GM18909 (cell line): ENCODE measurements around the gene CUEDC1.
"Not testable (repeated sequence)": the region's sequence is repeated elsewhere in the genome, so short reads cannot be mapped to it uniquely, and the experiment has no call there.

Experiments used
- ATAC-seq: cut with Tn5 transposase; IDR thresholded peaks from one replicate; pipeline ENCODE4 v1.9.1; 2021; ENCODE audit warnings: mild to moderate bottlenecking; ENCODE audit not compliant: unreplicated experiment, poor library complexity

CUEDC1 gene

DNA sequence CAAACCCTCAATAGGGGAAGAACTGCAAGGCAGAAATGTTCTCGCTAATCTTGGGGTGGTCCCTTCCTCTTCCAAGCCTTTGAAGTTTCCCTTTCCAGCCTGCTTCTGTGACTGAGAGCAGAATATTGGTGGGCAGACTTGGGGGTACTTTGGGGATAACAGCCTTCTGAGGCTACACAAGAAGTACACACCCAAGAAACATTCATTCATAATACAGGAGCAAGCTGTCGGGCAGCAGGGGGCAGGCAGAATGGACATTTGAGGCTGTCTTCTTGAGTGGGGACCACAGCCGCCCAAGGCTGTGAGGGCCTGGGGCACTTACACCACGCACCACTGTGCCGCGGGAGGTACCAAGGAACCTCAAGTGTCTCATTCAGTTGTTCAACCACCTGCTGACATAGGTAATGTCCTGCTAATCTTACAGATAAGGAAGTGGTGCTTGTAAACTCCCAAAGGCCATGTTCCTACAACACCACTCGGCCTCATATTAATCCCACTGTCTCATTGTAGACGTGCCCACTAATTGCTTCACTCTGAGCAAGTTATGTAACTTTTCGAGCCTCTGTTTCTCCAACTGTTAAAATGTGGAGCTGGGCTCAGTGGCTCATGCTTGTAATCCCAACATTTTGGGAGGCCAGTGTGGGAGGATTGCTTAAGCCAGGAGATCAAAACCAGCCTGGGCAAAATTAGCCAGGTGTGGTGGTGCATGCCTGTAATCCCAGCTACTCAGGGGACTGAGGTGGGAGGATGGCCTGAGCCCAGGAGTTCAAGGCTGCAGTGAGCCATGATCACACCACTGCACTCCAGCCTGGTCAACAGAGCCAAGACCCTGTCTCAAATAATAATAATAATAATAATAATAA is 102.9 kb downstream of the CUEDC1 start:
- ATAC-seq = no peak

DNA sequence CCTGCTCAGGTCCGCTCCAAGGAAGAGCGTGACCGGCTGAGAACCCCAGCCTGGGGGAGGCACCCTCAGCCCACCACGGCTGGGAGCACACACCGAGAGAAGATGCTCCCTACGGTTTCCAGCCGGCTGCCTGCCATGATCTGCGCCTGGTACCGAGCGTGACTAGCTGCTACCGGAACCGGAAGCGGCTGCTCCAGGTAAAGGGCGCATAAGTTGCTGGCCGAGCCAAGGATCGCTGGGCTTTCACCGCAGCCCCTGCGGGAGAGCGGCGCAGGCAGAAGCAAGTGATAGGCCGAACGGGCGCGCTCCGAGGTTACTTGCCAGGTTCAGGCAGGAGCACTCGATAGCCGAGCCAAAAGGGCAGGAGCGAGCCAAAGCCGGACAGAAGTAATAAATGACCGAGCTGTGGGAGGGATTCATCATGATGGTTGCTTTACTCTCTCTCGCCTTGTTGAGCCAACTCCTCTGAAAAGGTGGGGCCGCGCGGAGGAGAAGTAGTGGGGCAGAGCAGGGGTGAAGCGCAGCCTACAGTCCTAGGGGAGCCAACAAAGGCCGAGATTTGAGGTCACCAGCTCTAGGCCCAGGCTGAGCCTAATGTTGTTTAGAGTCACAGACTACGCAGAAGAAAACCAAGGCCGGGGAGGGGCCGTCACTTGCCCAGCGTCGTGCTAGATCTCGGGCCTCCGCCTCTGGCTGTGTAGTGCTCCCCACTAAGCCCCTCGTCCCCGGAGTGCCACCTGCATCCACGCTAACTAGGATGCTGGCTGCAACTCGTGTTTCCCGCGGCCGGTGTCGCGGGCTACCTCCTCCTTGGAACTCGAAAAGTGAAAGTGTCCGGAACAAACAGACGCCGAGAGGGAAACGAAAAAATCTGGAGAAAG is 105.1 kb downstream of the CUEDC1 start, which contains the start of gene MRPS23:
Gene MRPS23 (minus strand): TSS at position 171 of the 881 bp plus-strand sequence. CDS start 34 bp downstream, at position 137.
- ATAC-seq = peak; percentile 93

DNA sequence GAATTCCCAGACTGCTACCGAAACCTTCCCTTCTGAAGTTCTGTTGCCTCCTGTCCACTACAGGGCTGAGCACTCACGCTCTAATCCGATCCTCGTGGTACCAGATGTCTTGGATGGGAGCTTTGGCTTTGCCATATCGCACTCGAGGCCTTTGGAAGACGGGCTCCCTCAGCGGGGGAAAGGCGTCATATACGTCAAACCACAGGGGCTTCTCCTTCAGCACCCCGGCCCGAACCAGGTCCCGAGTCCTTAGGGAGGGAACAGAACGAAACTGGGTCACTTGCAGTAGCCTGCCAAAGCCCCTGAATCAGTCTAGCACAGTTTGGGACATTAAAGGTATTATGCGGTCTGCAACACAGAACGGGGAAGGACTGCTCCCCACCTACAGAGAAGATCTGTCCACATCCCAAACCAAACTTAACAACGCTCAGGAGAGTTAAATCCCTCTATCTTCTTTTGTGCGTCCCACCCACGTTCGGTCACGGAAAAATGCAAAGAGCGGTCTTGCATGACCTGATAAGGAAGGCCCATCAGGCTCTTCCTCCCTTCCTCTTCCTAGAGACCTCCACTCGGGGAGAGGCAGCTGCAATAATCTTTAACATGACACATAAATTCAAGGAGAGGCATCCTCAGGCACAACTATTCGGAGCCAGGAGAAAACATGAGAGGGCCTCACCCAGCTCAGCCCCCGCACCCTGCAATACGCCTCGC is 105.9 kb downstream of the CUEDC1 start:
- no peak for ATAC-seq

DNA sequence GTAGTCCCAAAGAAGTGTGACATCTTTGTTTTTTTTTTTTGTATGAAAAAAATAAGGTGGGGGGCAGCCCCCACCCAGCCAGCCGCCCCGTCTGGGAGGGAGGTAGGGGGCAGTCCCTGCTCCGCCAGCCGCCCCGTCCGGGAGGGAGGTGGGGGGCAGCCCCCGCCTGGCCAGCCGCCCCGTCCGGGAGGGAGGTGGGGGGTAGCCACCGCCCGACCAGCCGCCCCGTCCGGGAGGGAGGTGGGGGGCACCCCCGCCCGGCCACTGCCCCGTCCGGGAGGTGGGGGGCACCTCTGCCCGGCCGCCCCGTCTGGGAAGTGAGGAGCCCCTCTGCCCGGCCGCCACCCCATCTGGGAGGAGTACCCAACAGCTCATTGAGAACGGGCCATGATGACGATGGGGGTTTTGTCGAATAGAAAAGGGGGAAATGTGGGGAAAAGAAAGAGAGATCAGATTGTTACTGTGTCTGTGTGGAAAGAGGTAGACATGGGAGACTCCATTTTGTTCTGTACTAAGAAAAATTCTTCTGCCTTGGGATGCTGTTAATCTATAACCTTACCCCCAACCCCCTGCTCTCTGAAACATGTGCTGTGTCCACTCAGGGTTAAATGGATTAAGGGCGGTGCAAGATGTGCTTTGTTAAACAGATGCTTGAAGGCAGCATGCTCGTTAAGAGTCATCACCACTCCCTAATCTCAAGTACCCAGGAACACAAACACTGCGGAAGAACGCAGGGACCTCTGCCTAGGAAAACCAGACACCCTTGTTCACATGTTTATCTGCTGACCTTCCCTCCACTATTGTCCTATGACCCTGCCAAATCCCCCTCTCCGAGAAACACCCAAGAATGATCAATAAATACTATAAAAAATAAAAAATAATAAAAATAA is 108.9 kb downstream of the CUEDC1 start:
- ATAC-seq = not testable (repeated sequence)

DNA sequence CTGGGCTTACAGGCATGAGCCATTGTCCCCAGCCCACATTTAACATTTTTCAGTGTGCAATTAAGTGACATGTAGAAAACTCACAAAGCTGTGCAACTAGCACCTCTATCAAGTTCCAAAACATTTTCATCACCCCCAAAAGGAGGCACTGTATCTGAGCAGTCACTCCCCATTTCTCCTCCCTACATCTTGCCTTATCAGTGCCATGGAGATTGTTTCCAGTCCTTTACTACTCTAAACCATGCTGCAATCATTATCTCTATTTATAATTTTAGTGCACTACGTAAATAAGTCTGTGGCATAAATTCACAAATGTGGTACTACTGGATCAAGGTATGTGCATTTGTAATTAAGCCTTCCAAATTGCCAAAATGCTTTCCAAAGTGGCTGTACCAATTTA is 112.9 kb downstream of the CUEDC1 start:
- ATAC-seq = no peak

DNA sequence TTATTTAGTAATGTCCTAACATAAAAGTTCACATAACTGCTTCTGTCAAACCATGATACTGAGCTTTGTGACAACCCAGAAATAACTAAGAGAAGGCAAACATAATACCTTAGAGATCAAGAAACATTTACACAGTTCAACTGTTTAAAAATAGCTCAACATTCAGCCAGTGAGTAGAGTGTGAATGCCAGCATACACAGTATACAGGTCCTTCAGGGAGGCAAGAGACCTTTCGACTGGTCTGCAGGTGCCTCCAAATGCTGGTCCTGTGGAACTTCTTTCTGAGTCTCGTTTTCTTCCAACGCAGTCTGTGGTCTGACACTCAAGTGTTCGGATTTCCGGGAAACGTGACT is 115.7 kb downstream of the CUEDC1 start:
- no peak for ATAC-seq

DNA sequence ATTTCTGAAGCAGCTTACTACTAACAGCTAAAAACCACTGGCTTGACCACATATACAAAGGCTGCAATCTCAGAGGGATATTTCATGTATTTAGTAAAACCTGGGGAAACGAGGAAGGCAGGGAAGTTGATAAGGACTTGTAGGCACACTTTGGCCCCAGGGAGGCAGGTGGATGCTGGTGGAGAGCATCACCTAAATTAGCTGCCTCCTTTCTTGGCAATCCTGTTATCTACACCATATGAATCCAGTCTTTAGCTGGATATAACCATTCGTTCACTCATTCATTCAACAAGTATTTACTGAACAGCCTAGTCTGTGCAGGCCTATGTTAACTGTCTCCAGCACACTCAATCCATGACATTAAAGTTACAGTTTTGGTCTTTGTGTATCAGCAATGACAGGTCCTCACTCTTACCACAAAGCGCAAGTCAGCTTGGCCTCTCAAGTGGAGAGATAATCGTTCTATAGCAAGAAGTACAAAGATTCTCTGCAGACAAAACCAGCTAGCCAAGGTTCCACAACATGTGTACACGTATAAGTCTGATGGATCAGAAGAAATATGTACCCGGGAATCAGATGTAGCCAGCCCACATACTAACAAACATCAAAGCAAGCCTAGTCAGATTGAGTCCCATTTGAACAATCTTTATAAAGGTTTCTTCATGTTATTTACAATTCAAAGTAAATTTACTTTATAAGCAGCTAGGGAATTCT is 116.2 kb downstream of the CUEDC1 start:
- no peak for ATAC-seq

DNA sequence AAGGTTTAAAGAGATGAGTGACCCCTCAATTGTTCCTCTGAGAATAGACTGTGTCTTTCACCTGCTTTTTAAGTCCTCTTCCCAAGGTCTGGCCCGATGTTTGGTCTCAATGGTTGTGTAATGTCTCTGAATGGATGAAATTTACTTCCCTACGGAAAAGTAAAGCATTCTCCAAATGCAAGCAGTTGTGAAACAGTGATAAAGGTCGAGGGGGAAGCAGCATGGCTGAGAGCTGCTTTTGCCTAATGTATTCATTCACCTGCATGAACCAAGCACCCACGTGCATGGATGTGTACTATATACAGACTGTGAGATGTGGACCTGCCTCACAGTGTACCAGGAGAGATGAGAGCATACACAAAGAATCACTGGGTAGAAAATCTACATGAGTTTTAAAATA is 116.8 kb downstream of the CUEDC1 start:
- no peak for ATAC-seq

DNA sequence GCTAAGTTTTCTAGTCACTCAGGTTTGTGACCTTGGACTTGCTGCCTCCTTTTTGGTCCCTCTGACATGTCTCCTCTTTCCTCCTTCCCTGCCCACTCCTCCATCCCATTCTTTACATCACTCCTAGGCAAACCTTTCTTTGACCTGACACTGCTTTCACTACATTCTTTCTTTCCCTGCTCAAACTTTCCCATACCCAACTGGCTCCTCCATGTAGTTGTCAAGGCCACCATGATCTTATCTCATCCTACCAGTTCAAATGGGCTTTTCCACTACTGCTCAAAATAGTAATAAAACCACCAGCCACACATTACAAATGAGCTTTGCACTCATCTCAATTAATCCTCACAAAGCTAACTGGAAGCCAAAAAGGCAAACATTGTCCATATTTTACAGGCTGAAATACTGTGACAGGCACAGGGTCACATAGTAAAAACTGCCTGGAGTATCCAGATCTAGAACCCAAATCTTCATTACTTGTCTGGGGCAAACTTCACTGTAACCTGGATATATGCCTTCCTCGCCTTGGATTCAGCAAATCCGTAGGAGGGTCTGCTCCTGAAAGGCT is 119.8 kb downstream of the CUEDC1 start:
- no peak for ATAC-seq

DNA sequence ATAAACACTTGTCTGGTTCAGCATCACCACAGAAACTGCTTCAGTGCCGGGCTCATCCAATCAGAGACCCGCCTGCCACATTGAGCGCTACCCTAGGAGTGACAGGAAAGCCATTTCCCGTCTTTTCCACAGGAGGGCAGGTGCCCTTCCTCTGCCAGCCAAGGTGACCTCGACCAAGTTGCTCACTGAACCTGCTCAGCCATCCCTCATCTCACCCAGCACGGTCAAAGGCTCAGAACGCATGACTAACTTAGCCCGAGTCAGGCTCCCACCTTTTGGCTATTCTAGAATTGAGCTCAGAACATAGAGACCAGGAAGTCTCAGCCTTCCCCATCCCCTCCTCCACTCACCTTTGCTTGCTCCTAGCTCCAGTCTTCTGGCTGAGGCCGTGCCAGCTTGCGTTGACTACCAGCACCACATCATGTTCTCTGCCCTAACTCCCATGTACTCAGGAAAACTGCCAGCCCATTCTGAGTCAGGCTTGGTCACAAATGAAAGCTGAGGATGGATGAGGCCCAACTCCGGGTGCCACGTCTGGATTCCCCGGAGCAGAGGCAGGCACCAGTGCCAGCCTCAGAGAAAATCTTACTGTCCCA is 121.0 kb downstream of the CUEDC1 start:
- ATAC-seq = no peak

DNA sequence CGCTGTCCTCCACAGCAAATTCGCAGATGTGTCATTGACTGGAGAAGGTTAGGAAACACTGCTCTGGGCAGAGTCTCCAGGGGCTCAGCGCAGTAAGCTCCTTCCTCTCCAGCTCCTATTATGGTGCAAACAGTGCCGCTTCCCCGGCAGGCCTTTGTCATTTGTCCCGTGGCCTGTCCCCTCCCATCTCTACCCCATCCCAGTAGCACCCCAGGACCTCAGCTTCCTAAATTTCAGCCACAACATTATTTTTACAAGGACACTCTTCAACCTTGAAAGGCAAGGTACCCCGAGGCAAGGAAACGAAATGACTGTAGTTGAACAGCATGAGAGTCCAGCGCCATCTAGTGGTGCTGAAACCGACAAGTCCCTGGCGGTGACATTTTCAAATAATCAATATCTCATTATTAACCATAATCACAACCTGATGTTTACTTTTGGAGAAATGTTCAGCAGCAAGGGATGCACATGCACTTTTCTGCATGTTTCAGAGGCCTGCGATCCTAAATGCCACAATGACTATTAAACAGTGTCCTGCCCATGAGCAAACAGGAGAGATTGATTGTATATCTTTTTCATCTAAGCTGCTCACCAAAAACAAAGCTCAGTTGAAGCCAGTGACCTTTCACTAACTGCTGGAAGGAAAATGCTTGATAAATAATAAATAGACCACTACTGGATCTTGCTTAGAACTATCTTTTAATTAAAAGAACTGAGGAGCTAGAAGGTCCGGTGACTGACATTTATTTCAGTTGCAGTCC is 121.9 kb downstream of the CUEDC1 start:
- peak; percentile 48 for ATAC-seq

DNA sequence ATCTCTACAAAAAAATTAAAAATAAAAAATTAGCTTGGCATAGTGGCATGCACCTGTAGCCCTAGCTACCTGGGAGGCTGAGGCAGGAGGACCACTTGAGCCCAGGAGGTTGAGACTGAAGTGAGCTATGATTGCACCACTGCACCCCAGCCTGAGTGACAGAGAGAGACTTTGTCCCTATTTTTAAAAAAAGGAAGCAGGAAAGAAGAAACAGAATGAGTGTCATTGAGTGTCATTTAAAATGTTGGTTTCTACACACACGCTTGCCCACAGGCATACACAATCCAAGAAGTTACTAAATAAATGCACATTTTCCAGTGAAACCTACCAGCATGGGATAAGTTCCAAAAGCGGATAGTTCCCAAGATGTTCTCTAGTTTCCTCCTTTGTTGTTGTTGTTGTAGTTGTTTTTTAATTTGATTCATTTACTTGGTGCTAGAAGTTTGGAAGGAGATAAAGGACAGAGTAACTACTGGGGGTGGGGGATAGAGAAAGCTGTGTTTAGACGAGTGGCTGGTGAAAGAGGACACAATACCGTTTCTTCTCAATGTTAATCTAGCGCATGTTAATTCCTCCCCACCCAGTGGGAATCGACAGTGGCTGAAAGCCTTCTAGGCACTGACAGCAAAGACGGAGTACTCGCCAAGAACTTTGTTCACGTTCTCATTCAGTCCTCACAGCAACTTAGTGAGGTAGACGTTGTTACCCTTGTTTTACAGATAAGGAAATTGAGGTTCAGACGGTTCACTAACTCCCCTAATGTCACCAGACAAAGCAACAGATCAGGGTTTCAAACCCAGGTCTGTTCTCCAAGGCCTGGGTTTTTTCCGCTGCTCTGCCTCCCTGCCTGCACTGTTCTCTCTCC is 122.7 kb downstream of the CUEDC1 start:
- peak; percentile 6 for ATAC-seq

DNA sequence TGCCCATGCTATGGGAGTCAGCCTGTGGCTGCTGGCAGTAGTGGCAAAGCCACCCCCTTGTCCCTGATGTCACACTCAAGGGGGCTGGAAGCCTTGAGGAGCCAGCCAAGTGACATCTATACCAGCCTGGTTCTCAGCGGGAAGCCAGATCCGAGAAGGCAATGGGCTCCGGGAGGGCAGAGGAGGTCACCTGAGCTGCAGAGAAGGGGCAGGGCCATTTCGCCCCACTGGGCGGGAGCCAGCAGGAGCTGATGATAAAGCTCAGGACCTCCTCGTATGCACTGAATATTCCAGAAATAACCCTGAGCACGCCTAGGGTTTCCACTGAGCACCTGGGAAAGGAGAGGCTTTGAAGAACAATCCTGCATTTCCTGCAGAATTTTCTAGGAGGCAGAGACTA is 124.3 kb downstream of the CUEDC1 start:
- no peak for ATAC-seq

DNA sequence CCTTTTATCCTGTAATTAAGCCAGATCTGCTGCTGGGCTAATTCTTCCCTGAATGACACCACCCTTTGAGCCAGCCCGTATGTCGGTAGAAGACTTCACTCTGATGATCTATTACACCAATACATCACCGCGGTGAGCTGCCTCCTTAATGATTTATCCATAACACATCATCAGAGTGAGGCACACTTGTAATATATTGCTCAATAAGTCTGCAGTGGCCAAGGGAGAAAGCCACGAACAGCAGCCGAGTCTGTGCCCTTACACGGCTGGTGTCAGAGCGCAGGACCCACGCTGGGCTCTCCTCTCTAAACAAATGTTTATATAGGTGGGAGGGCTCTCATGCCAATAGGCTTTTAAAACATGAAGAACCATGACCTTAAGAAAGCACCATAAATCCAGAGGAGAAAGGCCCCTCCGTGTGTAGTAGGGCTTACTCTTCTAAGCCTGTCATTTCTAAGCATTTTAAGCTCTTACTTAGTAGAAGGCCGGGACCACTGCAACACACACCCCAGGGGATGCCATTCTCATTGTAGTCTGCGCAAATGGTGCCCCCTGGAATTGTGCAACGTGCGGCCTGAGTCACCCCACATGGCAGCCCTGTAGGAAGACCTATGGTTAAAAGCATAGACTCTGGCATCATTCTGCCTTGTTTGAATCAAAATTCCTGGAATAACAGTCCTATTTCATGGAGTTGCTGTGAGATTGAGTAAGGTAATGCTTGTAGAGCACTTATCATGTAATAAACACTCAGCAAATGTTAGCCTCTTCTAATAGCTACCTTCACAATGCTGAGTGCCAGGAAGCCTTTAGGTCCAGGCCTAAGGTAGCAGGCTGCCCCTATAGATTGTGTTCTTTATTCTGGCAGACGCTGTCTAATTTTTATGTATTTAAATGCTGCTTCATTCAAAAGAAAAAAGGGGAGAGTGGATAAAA is 131.5 kb downstream of the CUEDC1 start:
- ATAC-seq = no peak

DNA sequence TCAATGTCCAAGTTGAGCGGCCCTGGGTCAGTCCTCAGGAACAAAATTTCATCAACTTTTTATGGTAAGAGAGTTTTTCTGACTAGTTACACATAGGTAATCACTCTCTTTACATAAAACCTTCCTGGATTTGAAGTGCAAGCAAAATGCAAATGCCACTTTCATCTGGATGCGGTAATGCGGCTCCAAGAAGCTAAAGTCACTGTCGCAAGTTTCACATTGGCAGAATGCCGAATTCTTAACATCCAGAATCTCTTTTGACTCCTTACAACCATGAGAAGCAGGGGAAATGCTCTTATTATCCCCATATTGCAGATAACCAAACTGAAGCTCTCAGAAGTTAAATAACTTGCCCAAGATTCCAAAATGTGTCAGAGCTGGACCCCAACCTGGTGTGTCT is 135.3 kb downstream of the CUEDC1 start:
- ATAC-seq = no peak

DNA sequence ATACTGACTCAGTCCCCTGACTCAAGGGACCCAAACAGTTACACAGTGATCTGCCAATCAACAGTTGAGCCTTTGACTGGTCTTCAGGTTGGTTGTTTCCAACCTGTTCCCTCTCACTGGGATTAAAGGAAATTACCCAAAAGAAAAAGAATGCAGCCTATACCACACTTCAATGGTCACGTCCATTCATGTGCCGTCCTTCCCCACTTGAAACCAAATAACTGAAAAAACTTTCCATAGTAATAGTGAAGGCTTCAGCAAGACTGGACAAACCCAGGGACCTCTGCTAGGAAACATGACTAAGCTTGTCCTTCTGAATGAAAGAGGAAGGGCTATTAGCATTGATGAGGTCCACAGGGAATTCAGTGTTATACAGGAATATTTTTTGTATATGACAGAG is 135.9 kb downstream of the CUEDC1 start:
- ATAC-seq = no peak
